A549 (cell line): Measurements from ENCODE around the gene ZKSCAN1.

ENCODE experiments used
- CTCF ChIP-seq: fragments of >200 bp; sonication (Bioruptor Twin); formaldehyde crosslinking; IDR thresholded peaks from 3 replicates; pipeline ENCODE4 v1.5.1; 2016
- KDM5A ChIP-seq: fragments of 200-600 bp; sonication (generic); IDR thresholded peaks from 2 replicates; pipeline ENCODE4 v1.6.1; 2016; ENCODE audit warnings: antibody characterized with exemption, mild to moderate bottlenecking
- POLR2A ChIP-seq: IDR thresholded peaks from 2 replicates; pipeline ENCODE4 v1.6.1; 2012; ENCODE audit warnings: mild to moderate bottlenecking, low read length
- REST ChIP-seq: fragments of 200-600 bp; sonication (generic); IDR thresholded peaks from 2 replicates; pipeline ENCODE4 v1.6.1; 2016; ENCODE audit warnings: antibody characterized with exemption, mild to moderate bottlenecking, moderate library complexity
- RFX5 ChIP-seq: fragments of 450-650 bp; IDR thresholded peaks from 2 replicates; pipeline ENCODE4 v1.7.1; 2014; ENCODE audit warnings: antibody characterized with exemption, mild to moderate bottlenecking, moderate library complexity
- ZNF302 ChIP-seq: fragments of 250-450 bp; sonication (Bioruptor Pico); IDR thresholded peaks from 2 replicates; pipeline ENCODE4 v1.9.0; 2021; ENCODE audit warnings: inconsistent platforms, mild to moderate bottlenecking, moderate library complexity

GRCh38 chr7:100035876-100036275 is 20.5 kb downstream of the ZKSCAN1 start:
- TF ChIP-seq KDM5A (no peak), CTCF (no peak), ZNF302 (CRISPR knock-in tag) (no peak), POLR2A (no peak), REST (no peak), RFX5 (no peak)
